Gastrocnemius medialis (tissue), 4 donors: ENCODE data around the gene ACTRT3. TPM values are rescaled to one million over a fixed set of nuclear protein-coding genes. Genes with fewer than 3 reads are reported as not detected.

Source experiments
- ATAC-seq, 2 donors: fragments of 150-250 bp; one replicate each; pipeline ENCODE4 v1.9.1; 2016
- DNase-seq, 2 donors: peaks; one replicate each; pipeline ENCODE4 v3.0.0-alpha.2; 2019
- H3K27ac ChIP-seq, 4 donors: fragments of 200-600 bp; sonication (generic); 1 replicate in 1 of 4; 2 replicates in 3 of 4; pipeline ENCODE4 v1.5.1; 2016 to 2018; ENCODE audit warnings: mild to moderate bottlenecking in 2 of 4, moderate library complexity in 1 of 4
- H3K27me3 ChIP-seq, 3 donors: fragments of 200-600 bp; sonication (generic) in 2 of 3; 1 replicate in 1 of 3; 2 replicates in 2 of 3; pipeline versions ENCODE4 v1.5.1 to v1.6.0; 2016 to 2019; ENCODE audit warnings: mild to moderate bottlenecking in 1 of 3, moderate library complexity in 1 of 3
- H3K36me3 ChIP-seq, 2 donors: fragments of 200-600 bp; sonication (generic) in 1 of 2; one replicate each; pipeline ENCODE4 v1.5.1; 2017 to 2018
- H3K4me1 ChIP-seq, 2 donors: fragments of 200-600 bp; sonication (generic) in 1 of 2; one replicate each; pipeline ENCODE4 v1.5.1; 2016 to 2017; ENCODE audit warnings: mild to moderate bottlenecking in 2 of 2
- H3K4me3 ChIP-seq, 4 donors: fragments of 200-600 bp; sonication (generic) in 3 of 4; 1 replicate in 1 of 4; 2 replicates in 3 of 4; pipeline ENCODE4 v1.5.1; 2016 to 2019; ENCODE audit warnings: mild to moderate bottlenecking in 2 of 4
- H3K9me3 ChIP-seq, 3 donors: fragments of 200-600 bp; sonication (generic) in 2 of 3; 1 replicate in 1 of 3; 2 replicates in 2 of 3; pipeline ENCODE4 v1.5.1; 2016 to 2019
- POLR2A ChIP-seq, 2 donors: fragments of 450-650 bp; IDR thresholded peaks; one replicate each; pipeline ENCODE4 v1.6.1; 2017; ENCODE audit warnings: antibody characterized with exemption in 2 of 2, mild to moderate bottlenecking in 2 of 2, moderate library complexity in 2 of 2
- in situ Hi-C, 4 donors: fragments of 200-750 bp; cut with MboI; loops; one replicate each; pipeline versions ENCODE4 v1.15.0 to v1.8.0; 2017; ENCODE audit warnings: low sequenced_read_pairs in 4 of 4
- intact Hi-C: fragments of 100-400 bp; cut with DNase I; formaldehyde crosslinking; loops from one replicate; pipeline ENCODE4 v1.15.1; 2023; ENCODE audit warnings: low total_unique reads
- total RNA-seq, 4 donors: library from RNA; depleted of rRNA; stranded (reverse); fragments of >200 nt; gene quantifications; one replicate each; pipeline versions ENCODE4 v1.1.0 to v1.2.3, GENCODE V29; 2016
- TF ChIP-seq, protein P1 (sequence below), 5 experiments: fragments of 450-650 bp in 3 of 5; fragments of 200-600 bp in 2 of 5; sonication (generic) in 2 of 5; IDR thresholded peaks in 4 of 5; conservative IDR thresholded peaks in 1 of 5; 1 replicate in 4 of 5; 2 replicates in 1 of 5; pipeline ENCODE4 v1.5.1; 2016 to 2019; ENCODE audit warnings: antibody characterized with exemption in 5 of 5, mild to moderate bottlenecking in 3 of 5, moderate library complexity in 3 of 5

Gene ACTRT3
- total RNA-seq, 4 donors from 2014 or later, result 0.38 to 5.8 (median 0.92) TPM

- DNase-seq, result no peak
- no peaks in the 10 kb centered on the region for H3K36me3 ChIP-seq
- H3K4me3 ChIP-seq, result no peak overlapping the region
- H3K27me3 ChIP-seq, result peaks cover 0 to 6% (median 4%) of the 10 kb centered on the region in 3 donors
- in situ Hi-C loops, result loop anchor here in 1 of 4 donors (25.0 kb wide), 1 partner anchor 603 kb away; the partner anchor contains the start of gene SKIL
- H3K27ac ChIP-seq, result no peak overlapping the region
- H3K9me3 ChIP-seq, result no peaks in the 10 kb centered on the region
- H3K4me1 ChIP-seq, result peaks cover 0 to 6% of the 10 kb centered on the region in 2 donors
- intact Hi-C loops, result no loop called here
- ATAC-seq, result no peak
- TF ChIP-seq, protein P1, sequence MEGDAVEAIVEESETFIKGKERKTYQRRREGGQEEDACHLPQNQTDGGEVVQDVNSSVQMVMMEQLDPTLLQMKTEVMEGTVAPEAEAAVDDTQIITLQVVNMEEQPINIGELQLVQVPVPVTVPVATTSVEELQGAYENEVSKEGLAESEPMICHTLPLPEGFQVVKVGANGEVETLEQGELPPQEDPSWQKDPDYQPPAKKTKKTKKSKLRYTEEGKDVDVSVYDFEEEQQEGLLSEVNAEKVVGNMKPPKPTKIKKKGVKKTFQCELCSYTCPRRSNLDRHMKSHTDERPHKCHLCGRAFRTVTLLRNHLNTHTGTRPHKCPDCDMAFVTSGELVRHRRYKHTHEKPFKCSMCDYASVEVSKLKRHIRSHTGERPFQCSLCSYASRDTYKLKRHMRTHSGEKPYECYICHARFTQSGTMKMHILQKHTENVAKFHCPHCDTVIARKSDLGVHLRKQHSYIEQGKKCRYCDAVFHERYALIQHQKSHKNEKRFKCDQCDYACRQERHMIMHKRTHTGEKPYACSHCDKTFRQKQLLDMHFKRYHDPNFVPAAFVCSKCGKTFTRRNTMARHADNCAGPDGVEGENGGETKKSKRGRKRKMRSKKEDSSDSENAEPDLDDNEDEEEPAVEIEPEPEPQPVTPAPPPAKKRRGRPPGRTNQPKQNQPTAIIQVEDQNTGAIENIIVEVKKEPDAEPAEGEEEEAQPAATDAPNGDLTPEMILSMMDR (IDR thresholded peaks at IDR 0.05 in 4 of 5, conservative IDR thresholded peaks at IDR 0.05 in 1 of 5), result no peak
- TF ChIP-seq POLR2A (IDR thresholded peaks at IDR 0.05), result no peak
Observed at GRCh38 chr3:169759256-169759655, 10.1 kb downstream of the ACTRT3 start.

GRCh38 chr3:169758359-169758994 lies 10.9 kb downstream of the ACTRT3 start:
- ATAC-seq, result no peak
- no peaks in the 10 kb centered on the region for H3K36me3 ChIP-seq
- intact Hi-C loops, result no loop called here
- H3K4me1 ChIP-seq, result no peaks in the 10 kb centered on the region
- H3K4me3 ChIP-seq, result no peak overlapping the region
- peaks cover 0 to 6% (median 4%) of the 10 kb centered on the region in 3 donors for H3K27me3 ChIP-seq
- no peak overlapping the region for H3K27ac ChIP-seq
- DNase-seq, result no peak
- H3K9me3 ChIP-seq, result no peaks in the 10 kb centered on the region
- TF ChIP-seq, protein P1 (IDR thresholded peaks at IDR 0.05 in 4 of 5, conservative IDR thresholded peaks at IDR 0.05 in 1 of 5), result no peak
- no peak for TF ChIP-seq POLR2A (IDR thresholded peaks at IDR 0.05)
- in situ Hi-C loops, result loop anchor here in 1 of 4 donors (25.0 kb wide), 1 partner anchor 604 kb away; the partner anchor contains the start of gene SKIL

GRCh38 chr3:169755488-169755887 lies 13.9 kb downstream of the ACTRT3 start:
- no peaks in the 10 kb centered on the region for H3K4me1 ChIP-seq
- TF ChIP-seq POLR2A (IDR thresholded peaks at IDR 0.05), result no peak
- TF ChIP-seq, protein P1 (IDR thresholded peaks at IDR 0.05 in 4 of 5, conservative IDR thresholded peaks at IDR 0.05 in 1 of 5), result no peak
- intact Hi-C loops, result no loop called here
- ATAC-seq (no peak), DNase-seq (no peak)
- H3K4me3 ChIP-seq, result no peak overlapping the region
- H3K27me3 ChIP-seq, result peaks cover 0 to 11% (median 9%) of the 10 kb centered on the region in 3 donors
- no peaks in the 10 kb centered on the region for H3K9me3 ChIP-seq
- no peak overlapping the region for H3K27ac ChIP-seq
- in situ Hi-C loops, result loop anchor here in 1 of 4 donors (25.0 kb wide), 1 partner anchor 607 kb away; the partner anchor contains the start of gene SKIL
- H3K36me3 ChIP-seq, result no peaks in the 10 kb centered on the region

- Histone ChIP-seq H3K4me3 (no peak overlapping the region), H3K9me3 (no peaks in the 10 kb centered on the region), H3K27me3 (peaks cover 0 to 13% (median 9%) of the 10 kb centered on the region in 3 donors), H3K36me3 (no peaks in the 10 kb centered on the region), H3K4me1 (no peaks in the 10 kb centered on the region), H3K27ac (no peak overlapping the region)
- TF ChIP-seq, protein P1 (IDR thresholded peaks at IDR 0.05 in 4 of 5, conservative IDR thresholded peaks at IDR 0.05 in 1 of 5), result no peak
- no peak for TF ChIP-seq POLR2A (IDR thresholded peaks at IDR 0.05)
- intact Hi-C loops (no loop called here), in situ Hi-C loops (loop anchor here in 1 of 4 donors (25.0 kb wide), 1 partner anchor 608 kb away; the partner anchor contains the start of gene SKIL)
- ATAC-seq (no peak), DNase-seq (no peak)
Observed at GRCh38 chr3:169754711-169755110, 14.7 kb downstream of the ACTRT3 start.
